Measurements from ENCODE around the gene WWC2.

GRCh38 chr4:183240581-183241321 lies 141.7 kb downstream of the WWC2 start:
- TF ChIP-seq CTCF (IDR thresholded peaks at IDR 0.05; ENCODE audit: low read depth, low read length) (no peak), POLR2A (IDR thresholded peaks at IDR 0.05; ENCODE audit: extremely low read depth, insufficient read length) (no peak), MAX (IDR thresholded peaks at IDR 0.05; ENCODE audit: low read depth, low read length) (no peak)

All from NB4 (cell line).